NB4 (cell line): ENCODE measurements around the gene FCHSD1.

ENCODE experiments used
- DNase-seq: peaks from one replicate; pipeline ENCODE4 v3.0.0; 2010; ENCODE audit warnings: low read depth
- H3K4me3 ChIP-seq: one replicate; pipeline ENCODE4 v1.5.1; 2011; ENCODE audit warnings: mild to moderate bottlenecking, low read depth, low read length, moderate library complexity
- MYC ChIP-seq: IDR thresholded peaks from 2 replicates; pipeline ENCODE4 v1.6.1; 2011; ENCODE audit warnings: low read depth, low read length
- POLR2A ChIP-seq: IDR thresholded peaks from 2 replicates; pipeline ENCODE4 v1.6.1; 2011; ENCODE audit warnings: mild to moderate bottlenecking; ENCODE audit not compliant: insufficient read length; ENCODE audit errors: extremely low read depth
- TF ChIP-seq, protein P1 (sequence below): IDR thresholded peaks from one replicate; pipeline ENCODE4 v1.5.1; 2012; ENCODE audit warnings: low read depth, low read length
- TF ChIP-seq, protein P2 (sequence below): IDR thresholded peaks from 2 replicates; pipeline ENCODE4 v1.6.1; 2011; ENCODE audit warnings: low read depth, low read length

FCHSD1 gene

DNA sequence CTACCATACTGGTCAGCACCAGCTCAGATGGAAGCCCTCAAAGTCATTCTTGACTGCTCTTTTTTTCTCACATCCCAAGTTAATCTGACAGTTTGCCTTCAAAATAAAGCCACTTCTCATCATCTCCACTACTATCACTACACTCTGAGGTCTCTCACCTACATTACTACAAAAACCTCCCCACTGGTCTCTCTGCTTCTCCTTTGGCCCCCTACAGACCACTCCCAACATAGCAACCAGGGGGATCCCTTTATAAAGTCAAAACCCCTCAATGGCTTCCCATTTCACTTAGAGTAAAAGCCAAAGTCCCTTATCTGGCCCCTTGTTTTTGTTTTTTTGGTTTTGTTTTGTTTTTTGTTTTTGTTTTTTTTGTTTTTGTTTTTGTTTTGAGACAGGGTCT lies 26.2 kb upstream of the FCHSD1 start:
- TF ChIP-seq MYC: no peak
- no peak for TF ChIP-seq POLR2A
- TF ChIP-seq, protein P1, sequence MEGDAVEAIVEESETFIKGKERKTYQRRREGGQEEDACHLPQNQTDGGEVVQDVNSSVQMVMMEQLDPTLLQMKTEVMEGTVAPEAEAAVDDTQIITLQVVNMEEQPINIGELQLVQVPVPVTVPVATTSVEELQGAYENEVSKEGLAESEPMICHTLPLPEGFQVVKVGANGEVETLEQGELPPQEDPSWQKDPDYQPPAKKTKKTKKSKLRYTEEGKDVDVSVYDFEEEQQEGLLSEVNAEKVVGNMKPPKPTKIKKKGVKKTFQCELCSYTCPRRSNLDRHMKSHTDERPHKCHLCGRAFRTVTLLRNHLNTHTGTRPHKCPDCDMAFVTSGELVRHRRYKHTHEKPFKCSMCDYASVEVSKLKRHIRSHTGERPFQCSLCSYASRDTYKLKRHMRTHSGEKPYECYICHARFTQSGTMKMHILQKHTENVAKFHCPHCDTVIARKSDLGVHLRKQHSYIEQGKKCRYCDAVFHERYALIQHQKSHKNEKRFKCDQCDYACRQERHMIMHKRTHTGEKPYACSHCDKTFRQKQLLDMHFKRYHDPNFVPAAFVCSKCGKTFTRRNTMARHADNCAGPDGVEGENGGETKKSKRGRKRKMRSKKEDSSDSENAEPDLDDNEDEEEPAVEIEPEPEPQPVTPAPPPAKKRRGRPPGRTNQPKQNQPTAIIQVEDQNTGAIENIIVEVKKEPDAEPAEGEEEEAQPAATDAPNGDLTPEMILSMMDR: peak; percentile 39
- TF ChIP-seq, protein P2, sequence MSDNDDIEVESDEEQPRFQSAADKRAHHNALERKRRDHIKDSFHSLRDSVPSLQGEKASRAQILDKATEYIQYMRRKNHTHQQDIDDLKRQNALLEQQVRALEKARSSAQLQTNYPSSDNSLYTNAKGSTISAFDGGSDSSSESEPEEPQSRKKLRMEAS: no peak
- H3K4me3 ChIP-seq: no peak overlapping the region
- DNase-seq: peak; percentile 51

DNA sequence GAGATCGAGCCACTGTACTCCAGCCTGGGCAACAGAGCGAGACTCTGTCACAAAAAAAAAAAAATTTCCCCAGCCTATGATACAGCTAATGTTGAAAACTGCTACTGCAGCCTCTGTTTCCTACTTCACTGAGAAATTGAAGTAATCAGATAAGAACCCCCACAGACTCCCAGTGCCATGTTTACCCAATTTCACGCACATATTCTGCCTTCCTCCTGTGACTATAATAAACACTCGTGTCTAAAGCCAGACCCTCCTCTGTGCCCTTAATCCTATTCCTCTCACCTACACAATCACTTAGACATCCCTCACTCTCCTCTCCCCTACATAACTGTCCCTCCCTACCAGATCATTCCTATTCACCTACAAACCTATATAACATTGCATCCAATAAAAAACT lies 24.5 kb upstream of the FCHSD1 start:
- no peak for DNase-seq
- no peak for TF ChIP-seq MYC
- TF ChIP-seq, protein P1: no peak
- TF ChIP-seq, protein P2: no peak
- H3K4me3 ChIP-seq: no peak overlapping the region

DNA sequence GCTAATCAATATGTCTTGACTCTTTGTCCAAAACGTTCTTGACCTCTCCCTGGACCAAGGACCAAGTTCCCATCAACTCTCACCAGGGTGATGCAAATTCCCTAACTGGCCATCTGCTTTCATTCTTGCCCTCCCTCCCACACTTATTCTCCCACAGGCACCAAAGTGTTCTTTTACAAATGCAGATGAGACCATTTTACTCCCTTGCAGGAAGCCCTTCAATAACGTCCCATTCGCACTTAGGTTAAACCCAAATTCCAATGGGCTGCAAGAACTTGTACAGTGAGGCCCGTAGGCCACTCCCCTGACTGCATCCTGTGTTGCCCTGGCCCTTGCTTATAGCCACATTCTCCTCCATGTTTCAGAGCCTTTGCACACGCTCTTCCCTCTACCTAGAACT lies 23.5 kb upstream of the FCHSD1 start:
- no peak for DNase-seq
- TF ChIP-seq MYC (no peak), POLR2A (no peak)
- TF ChIP-seq, protein P2: no peak
- TF ChIP-seq, protein P1: no peak

DNA sequence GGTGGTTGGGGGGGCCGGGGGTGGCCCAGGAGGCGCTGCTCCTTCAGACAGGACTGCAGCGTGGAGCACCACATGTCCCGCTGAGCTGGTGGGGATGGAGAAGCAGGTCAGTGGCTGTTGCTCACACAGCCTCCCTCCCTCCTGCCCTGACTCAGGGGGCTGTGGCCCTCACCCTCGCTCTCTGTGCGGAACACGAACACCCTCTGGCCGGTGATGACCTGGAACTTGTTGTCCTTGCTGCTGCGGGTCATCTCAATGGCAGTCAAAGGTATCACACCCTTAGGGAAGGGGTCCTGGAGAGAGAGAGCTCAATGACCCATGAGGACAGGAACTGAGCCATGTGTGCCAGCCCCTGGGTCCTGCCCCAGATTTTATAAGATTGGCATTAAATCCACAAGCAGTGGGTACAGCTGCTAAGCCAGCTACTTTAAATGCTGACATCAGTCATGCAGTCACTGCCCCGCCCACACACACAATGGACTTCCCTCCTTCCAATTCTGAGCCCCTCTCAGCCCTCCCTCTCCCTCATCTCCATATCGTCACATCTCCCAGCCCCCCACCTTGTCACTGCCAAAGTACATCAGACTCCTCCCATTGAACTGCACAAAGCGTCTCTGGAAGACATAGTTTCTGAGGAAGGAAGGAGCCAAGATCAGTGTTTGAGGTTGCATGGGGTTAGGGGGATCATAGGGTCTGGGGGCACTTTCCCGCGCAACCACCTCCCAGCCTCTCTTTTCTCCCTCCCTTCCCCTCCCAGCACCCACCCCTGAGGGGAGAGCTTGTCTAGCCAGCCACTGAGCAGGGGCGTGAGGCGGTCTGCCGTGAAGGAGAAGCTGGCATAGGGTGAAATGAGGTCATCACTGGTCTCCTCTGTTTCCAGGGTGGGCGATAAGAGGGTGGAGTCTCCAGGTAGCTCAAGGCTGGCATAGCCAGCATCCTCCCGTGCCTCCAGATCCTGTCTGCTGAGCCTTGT lies 21.9 kb upstream of the FCHSD1 start:
- TF ChIP-seq, protein P1: no peak
- TF ChIP-seq POLR2A: no peak
- TF ChIP-seq, protein P2: no peak
- no peak for TF ChIP-seq MYC
- H3K4me3 ChIP-seq: no peak overlapping the region
- no peak for DNase-seq

More for the DNA sequence above, 23.5 kb upstream of the FCHSD1 start:
- no peak overlapping the region for H3K4me3 ChIP-seq

DNA sequence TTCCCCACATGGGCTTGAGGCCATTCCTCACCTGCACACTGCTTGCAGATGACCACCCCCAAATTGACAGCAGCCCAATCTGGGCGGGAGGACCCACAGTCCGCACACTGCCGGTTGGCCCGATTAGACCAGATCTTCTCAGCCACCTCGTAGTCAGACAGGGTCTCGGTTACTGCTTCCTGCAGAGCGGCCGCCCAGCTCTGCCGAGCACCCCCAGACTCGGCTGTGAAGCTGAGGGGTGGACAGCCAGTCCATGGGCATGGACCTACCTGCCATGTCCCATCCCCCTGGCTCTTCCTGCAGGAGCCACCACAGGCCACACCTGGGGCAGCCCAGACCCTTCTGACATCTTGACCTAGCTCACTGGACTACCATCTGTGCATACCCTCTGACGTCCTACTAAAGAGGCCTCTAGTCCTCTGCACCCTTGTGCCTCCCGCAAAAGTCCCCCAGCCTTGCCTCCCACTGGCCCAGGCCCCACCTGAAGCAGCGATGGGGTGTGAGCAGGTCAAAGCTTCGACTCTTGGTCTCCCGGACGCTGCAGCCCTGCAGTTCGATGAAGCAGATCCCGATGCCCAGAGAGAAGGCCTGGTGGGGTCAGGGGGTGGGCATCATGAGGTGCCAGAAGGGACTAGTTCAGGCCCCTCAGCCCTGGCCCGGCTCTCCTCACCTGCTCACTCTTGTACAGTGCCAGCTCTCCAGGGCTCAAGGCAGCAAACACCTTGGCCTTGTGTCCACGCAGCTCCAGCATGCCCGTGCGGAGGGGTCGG lies 21.0 kb upstream of the FCHSD1 start:
- TF ChIP-seq MYC (no peak), POLR2A (no peak)
- TF ChIP-seq, protein P2: no peak
- TF ChIP-seq, protein P1: no peak
- no peak for DNase-seq
- no peak overlapping the region for H3K4me3 ChIP-seq
